ENCODE measurements around the gene SEZ6L.

The SEZ6L gene

GRCh38 chr22:26395926-26396325 lies 226.7 kb downstream of the SEZ6L start:
- no peaks in the 10 kb centered on the region for H3F3A ChIP-seq (ENCODE audit: insufficient read depth, low read length)
- H2AFZ ChIP-seq (ENCODE audit: low read length): no peak overlapping the region
- no peaks in the 10 kb centered on the region for H4K20me1 ChIP-seq (ENCODE audit: insufficient read depth, low read length)
- H3K27ac ChIP-seq (ENCODE audit: low read depth, low read length, poor library complexity, severe bottlenecking): no peak overlapping the region
- no peaks in the 10 kb centered on the region for H3K36me3 ChIP-seq (ENCODE audit: insufficient read depth, low read length)
- no peaks in the 10 kb centered on the region; the same call in 1 of the 2 replicates for H3K27me3 ChIP-seq (ENCODE audit: insufficient read depth, low read length)
- no peaks in the 10 kb centered on the region for H3K9me3 ChIP-seq (ENCODE audit: low read length)
- H3K9ac ChIP-seq (ENCODE audit: low read length): no peak overlapping the region
- TF ChIP-seq EZH2 (IDR thresholded peaks at IDR 0.05; ENCODE audit: borderline replicate concordance, low read length): no peak
- TF ChIP-seq, protein P1, sequence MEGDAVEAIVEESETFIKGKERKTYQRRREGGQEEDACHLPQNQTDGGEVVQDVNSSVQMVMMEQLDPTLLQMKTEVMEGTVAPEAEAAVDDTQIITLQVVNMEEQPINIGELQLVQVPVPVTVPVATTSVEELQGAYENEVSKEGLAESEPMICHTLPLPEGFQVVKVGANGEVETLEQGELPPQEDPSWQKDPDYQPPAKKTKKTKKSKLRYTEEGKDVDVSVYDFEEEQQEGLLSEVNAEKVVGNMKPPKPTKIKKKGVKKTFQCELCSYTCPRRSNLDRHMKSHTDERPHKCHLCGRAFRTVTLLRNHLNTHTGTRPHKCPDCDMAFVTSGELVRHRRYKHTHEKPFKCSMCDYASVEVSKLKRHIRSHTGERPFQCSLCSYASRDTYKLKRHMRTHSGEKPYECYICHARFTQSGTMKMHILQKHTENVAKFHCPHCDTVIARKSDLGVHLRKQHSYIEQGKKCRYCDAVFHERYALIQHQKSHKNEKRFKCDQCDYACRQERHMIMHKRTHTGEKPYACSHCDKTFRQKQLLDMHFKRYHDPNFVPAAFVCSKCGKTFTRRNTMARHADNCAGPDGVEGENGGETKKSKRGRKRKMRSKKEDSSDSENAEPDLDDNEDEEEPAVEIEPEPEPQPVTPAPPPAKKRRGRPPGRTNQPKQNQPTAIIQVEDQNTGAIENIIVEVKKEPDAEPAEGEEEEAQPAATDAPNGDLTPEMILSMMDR (IDR thresholded peaks at IDR 0.05; ENCODE audit: low read length): no peak
- H3K79me2 ChIP-seq (ENCODE audit: insufficient read depth, low read length): no peaks in the 10 kb centered on the region
- no peak overlapping the region for H3K4me3 ChIP-seq (ENCODE audit: low read depth, low read length, poor library complexity, severe bottlenecking)
- peaks cover 5% of the 10 kb centered on the region for H3K4me1 ChIP-seq (ENCODE audit: insufficient read depth, low read length, severe bottlenecking)
- no peaks in the 10 kb centered on the region for H3K9me2 ChIP-seq (ENCODE audit: low read depth, low read length)
- no peak overlapping the region for H3K4me2 ChIP-seq (ENCODE audit: low read length)

- H3K4me2 ChIP-seq (ENCODE audit: low read length): no peak overlapping the region
- no peaks in the 10 kb centered on the region for H3F3A ChIP-seq (ENCODE audit: insufficient read depth, low read length)
- H3K79me2 ChIP-seq (ENCODE audit: insufficient read depth, low read length): no peaks in the 10 kb centered on the region
- H4K20me1 ChIP-seq (ENCODE audit: insufficient read depth, low read length): no peaks in the 10 kb centered on the region
- no peak for TF ChIP-seq EZH2 (IDR thresholded peaks at IDR 0.05; ENCODE audit: borderline replicate concordance, low read length)
- TF ChIP-seq, protein P1 (IDR thresholded peaks at IDR 0.05; ENCODE audit: low read length): peak; percentile 81
- H3K9ac ChIP-seq (ENCODE audit: low read length): no peak overlapping the region
- no peaks in the 10 kb centered on the region for H3K9me2 ChIP-seq (ENCODE audit: low read depth, low read length)
- no peaks in the 10 kb centered on the region for H3K36me3 ChIP-seq (ENCODE audit: insufficient read depth, low read length)
- no peak overlapping the region for H2AFZ ChIP-seq (ENCODE audit: low read length)
- no peaks in the 10 kb centered on the region; the same call in 1 of the 2 replicates for H3K27me3 ChIP-seq (ENCODE audit: insufficient read depth, low read length)
- H3K4me1 ChIP-seq (ENCODE audit: insufficient read depth, low read length, severe bottlenecking): peaks cover 5% of the 10 kb centered on the region
- H3K27ac ChIP-seq (ENCODE audit: low read depth, low read length, poor library complexity, severe bottlenecking): no peak overlapping the region
- H3K4me3 ChIP-seq (ENCODE audit: low read depth, low read length, poor library complexity, severe bottlenecking): no peak overlapping the region
- H3K9me3 ChIP-seq (ENCODE audit: low read length): no peaks in the 10 kb centered on the region
Measured at GRCh38 chr22:26398741-26399153, 229.5 kb downstream of the SEZ6L start.

DNA sequence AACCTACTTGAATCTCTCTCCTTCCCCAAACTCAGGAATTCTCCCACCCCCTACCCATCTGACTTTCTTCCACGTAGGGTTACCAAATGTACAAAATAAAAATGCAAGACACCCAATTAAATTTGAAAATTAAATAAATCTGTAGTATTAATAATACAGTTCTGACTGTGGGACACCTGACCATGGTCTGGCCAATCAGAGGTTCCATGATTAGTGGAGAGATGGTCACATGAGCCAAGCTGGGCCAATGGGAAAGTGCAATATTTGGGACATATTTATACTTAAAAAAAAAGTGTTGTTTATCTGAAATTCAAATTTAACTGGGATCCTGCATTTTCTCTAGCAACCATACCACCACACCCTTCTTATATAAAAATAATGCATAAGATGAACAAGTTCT lies 230.0 kb downstream of the SEZ6L start:
- H3K36me3 ChIP-seq (ENCODE audit: insufficient read depth, low read length): no peaks in the 10 kb centered on the region
- no peak overlapping the region for H3K9ac ChIP-seq (ENCODE audit: low read length)
- H2AFZ ChIP-seq (ENCODE audit: low read length): no peak overlapping the region
- no peak overlapping the region for H3K4me2 ChIP-seq (ENCODE audit: low read length)
- H3K79me2 ChIP-seq (ENCODE audit: insufficient read depth, low read length): no peaks in the 10 kb centered on the region
- no peaks in the 10 kb centered on the region for H3K9me2 ChIP-seq (ENCODE audit: low read depth, low read length)
- H4K20me1 ChIP-seq (ENCODE audit: insufficient read depth, low read length): no peaks in the 10 kb centered on the region
- no peaks in the 10 kb centered on the region for H3K9me3 ChIP-seq (ENCODE audit: low read length)
- H3K4me1 ChIP-seq (ENCODE audit: insufficient read depth, low read length, severe bottlenecking): peaks cover 5% of the 10 kb centered on the region
- TF ChIP-seq, protein P1 (IDR thresholded peaks at IDR 0.05; ENCODE audit: low read length): no peak
- TF ChIP-seq EZH2 (IDR thresholded peaks at IDR 0.05; ENCODE audit: borderline replicate concordance, low read length): no peak
- H3K27ac ChIP-seq (ENCODE audit: low read depth, low read length, poor library complexity, severe bottlenecking): no peak overlapping the region
- H3K4me3 ChIP-seq (ENCODE audit: low read depth, low read length, poor library complexity, severe bottlenecking): no peak overlapping the region
- H3K27me3 ChIP-seq (ENCODE audit: insufficient read depth, low read length): no peaks in the 10 kb centered on the region
- H3F3A ChIP-seq (ENCODE audit: insufficient read depth, low read length): no peaks in the 10 kb centered on the region
